HL-60 (cell line): ENCODE measurements around the gene YPEL5.

Experiments used
- DNase-seq, 2 experiments: peaks; one replicate each; pipeline ENCODE4 v3.0.0-alpha.2; 2010 to 2020; ENCODE audit warnings: low read depth in 1 of 2, low spot score in 1 of 2
- H3K27ac ChIP-seq: fragments of 250-450 bp; sonication (Bioruptor Pico); replicated peaks from 2 replicates; pipeline ENCODE4 v1.5.1; 2020; ENCODE audit warnings: mild to moderate bottlenecking, moderate library complexity
- H3K27me3 ChIP-seq: fragments of 250-450 bp; sonication (Bioruptor Pico); 2 replicates; pipeline ENCODE4 v1.5.1; 2021; ENCODE audit warnings: mild to moderate bottlenecking, moderate library complexity; ENCODE audit not compliant: insufficient read depth, poor library complexity, severe bottlenecking
- H3K4me3 ChIP-seq: replicated peaks from 2 replicates; pipeline ENCODE4 v1.5.1; 2011; ENCODE audit warnings: mild to moderate bottlenecking, control low read depth, low read length; ENCODE audit not compliant: insufficient read depth
- CTCF ChIP-seq: IDR thresholded peaks from one replicate; pipeline ENCODE4 v1.5.1; 2011; ENCODE audit warnings: low read length, control low read depth, inconsistent platforms; ENCODE audit not compliant: insufficient read depth
- GABPA ChIP-seq: IDR thresholded peaks from 2 replicates; pipeline ENCODE4 v1.6.1; 2012; ENCODE audit warnings: low read depth
- POLR2AphosphoS5 ChIP-seq: IDR thresholded peaks from 2 replicates; pipeline ENCODE4 v1.6.1; 2012; ENCODE audit warnings: low read depth
- REST ChIP-seq: IDR thresholded peaks from 2 replicates; pipeline ENCODE4 v1.6.1; 2012; ENCODE audit warnings: low read depth; ENCODE audit not compliant: insufficient replicate concordance
- SPI1 ChIP-seq: IDR thresholded peaks from 2 replicates; pipeline ENCODE4 v1.6.1; 2012; ENCODE audit warnings: low read depth, mild to moderate bottlenecking, borderline replicate concordance

Gene YPEL5

GRCh38 chr2:30165050-30165520 lies 18.3 kb downstream of the YPEL5 start:
- TF ChIP-seq REST: no peak
- peak; percentile 58 for TF ChIP-seq CTCF
- TF ChIP-seq POLR2AphosphoS5: no peak
- TF ChIP-seq SPI1: no peak
- no peak for TF ChIP-seq GABPA

DNA sequence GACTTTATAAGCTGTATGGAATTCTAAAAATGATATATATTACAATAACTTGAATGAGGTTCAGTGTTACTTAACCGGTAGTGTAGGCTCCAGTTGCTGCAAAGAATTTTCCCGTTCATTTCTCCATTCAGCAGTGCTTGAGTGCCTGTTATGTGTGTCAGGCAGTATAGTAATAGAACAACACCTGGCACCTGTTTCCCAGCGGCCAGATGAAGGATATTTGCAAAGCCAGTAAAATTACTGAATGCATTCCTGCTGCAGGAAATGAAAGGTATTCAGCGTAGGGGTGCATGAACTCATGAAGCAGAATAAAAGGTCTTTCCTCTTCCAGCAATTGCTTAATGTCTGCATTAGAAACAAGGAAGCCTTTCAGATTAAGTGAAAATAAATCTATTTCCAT lies 18.8 kb downstream of the YPEL5 start:
- no peak for DNase-seq
- no peaks in the 10 kb centered on the region for H3K27me3 ChIP-seq
- no peak overlapping the region for H3K27ac ChIP-seq
- no peak overlapping the region for H3K4me3 ChIP-seq
- no peak for TF ChIP-seq CTCF
- no peak for TF ChIP-seq POLR2AphosphoS5
- TF ChIP-seq REST: no peak
- TF ChIP-seq GABPA: no peak
- no peak for TF ChIP-seq SPI1

More at GRCh38 chr2:30165050-30165520, 18.3 kb downstream of the YPEL5 start:
- H3K27ac ChIP-seq: no peak overlapping the region
- DNase-seq: peak; percentile 86 to 89
- no peak overlapping the region for H3K4me3 ChIP-seq
- H3K27me3 ChIP-seq: no peaks in the 10 kb centered on the region

DNA sequence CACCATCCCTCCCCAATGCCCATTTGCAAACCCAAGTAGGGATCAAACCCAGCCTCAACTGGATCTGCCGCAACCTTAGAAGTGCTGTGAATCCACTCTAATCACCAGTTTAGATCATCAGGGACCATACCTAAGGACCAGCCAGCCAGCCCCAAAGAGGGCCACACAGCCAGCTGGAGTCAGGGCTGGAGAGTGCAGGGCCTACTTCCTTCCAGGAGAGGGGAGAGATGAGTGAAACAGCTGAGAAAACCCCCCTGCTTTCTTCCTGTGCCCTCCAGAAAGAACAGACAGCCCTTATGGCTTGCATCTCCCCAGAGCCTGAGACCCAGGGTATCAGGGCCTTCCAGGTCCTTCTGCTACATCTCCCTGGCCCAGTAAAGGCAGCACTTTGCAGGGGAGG lies 25.8 kb downstream of the YPEL5 start:
- DNase-seq: no peak
- Histone ChIP-seq H3K4me3 (no peak overlapping the region), H3K27me3 (no peaks in the 10 kb centered on the region), H3K27ac (no peak overlapping the region)
- no peak for TF ChIP-seq POLR2AphosphoS5
- no peak for TF ChIP-seq SPI1
- TF ChIP-seq REST: no peak
- no peak for TF ChIP-seq GABPA
- no peak for TF ChIP-seq CTCF
